Stimulated activated CD4-positive, alpha-beta T cell treated with anti-CD3 and anti-CD28 coated beads, TNF-alpha, amount 100 ng/mL, for 48 hours (primary cell): ENCODE results near the gene ATXN2L.
"Not testable (repeated sequence)": the region's sequence is repeated elsewhere in the genome, so short reads cannot be mapped to it uniquely, and the experiment has no call there.

Source experiments
- DNase-seq, 3 donors: peaks; one replicate each; pipeline ENCODE4 v3.0.0-alpha.2; 2020; ENCODE audit warnings: low read depth in 3 of 3

ATXN2L gene

GRCh38 chr16:28822520-28823290, at the start of gene ATXN2L:
Gene ATXN2L (plus strand): TSS chr16:28822999. CDS start chr16:28823260, 261 bp downstream.
- peak; percentile 92 to 95 (median 95) for DNase-seq

GRCh38 chr16:28781697-28782096, 41.1 kb upstream of the ATXN2L start:
- not testable (repeated sequence) for DNase-seq

- not testable (repeated sequence) for DNase-seq
Measured at GRCh38 chr16:28782357-28782756, 40.4 kb upstream of the ATXN2L start.

GRCh38 chr16:28802235-28803019, 20.4 kb upstream of the ATXN2L start:
- peak; percentile 42 to 77 (median 68) for DNase-seq

- DNase-seq = not testable (repeated sequence)
Measured at GRCh38 chr16:28807445-28808120, 15.2 kb upstream of the ATXN2L start.

GRCh38 chr16:28820016-28820415, 2.8 kb upstream of the ATXN2L start:
- no peak for DNase-seq

- not testable (repeated sequence) for DNase-seq
Measured at GRCh38 chr16:28820546-28820945, 2.3 kb upstream of the ATXN2L start.

- DNase-seq = no peak
Measured at GRCh38 chr16:28821874-28822519, 802 bp upstream of the ATXN2L start.

GRCh38 chr16:28823291-28823872, 583 bp downstream of the ATXN2L start:
- no peak for DNase-seq

- peak; percentile 90 to 95 (median 94) for DNase-seq
Measured at GRCh38 chr16:28823873-28824716, 1.3 kb downstream of the ATXN2L start.

- no peak for DNase-seq
Measured at GRCh38 chr16:28824717-28824973, 1.8 kb downstream of the ATXN2L start.

GRCh38 chr16:28826141-28826540, 3.3 kb downstream of the ATXN2L start:
- DNase-seq = no peak

GRCh38 chr16:28829747-28830146, 6.9 kb downstream of the ATXN2L start:
- DNase-seq = no peak

- DNase-seq = no peak
Measured at GRCh38 chr16:28830531-28830930, 7.7 kb downstream of the ATXN2L start.

- DNase-seq = no peak
Measured at GRCh38 chr16:28834349-28834748, 11.6 kb downstream of the ATXN2L start.

- no peak for DNase-seq
Measured at GRCh38 chr16:28834873-28835863, 12.4 kb downstream of the ATXN2L start.

GRCh38 chr16:28835864-28836760, 13.3 kb downstream of the ATXN2L start:
- no peak for DNase-seq

GRCh38 chr16:28836761-28837064, 13.9 kb downstream of the ATXN2L start:
- no peak for DNase-seq
